Karpas-422 (cell line): Measurements from ENCODE around the gene SPACA5. TPM values are rescaled to one million over a fixed set of nuclear protein-coding genes. Genes with fewer than 3 reads are reported as not detected.

Experiments
- DNase-seq: peaks from one replicate; pipeline ENCODE4 v3.0.0-alpha.2; 2015
- H2AFZ ChIP-seq: fragments of 200-600 bp; sonication (generic); 2 replicates; pipeline ENCODE4 v1.6.1; 2014; ENCODE audit warnings: antibody characterized with exemption, low read length, mixed read lengths
- H3K27ac ChIP-seq: fragments of 200-600 bp; sonication (generic); 2 replicates; pipeline ENCODE4 v1.5.1; 2014; ENCODE audit warnings: mild to moderate bottlenecking, low read length, moderate library complexity
- H3K27me3 ChIP-seq: fragments of 200-600 bp; sonication (generic); 2 replicates; pipeline ENCODE4 v1.6.1; 2014; ENCODE audit warnings: low read length, mixed read lengths
- H3K36me3 ChIP-seq: fragments of 200-600 bp; sonication (generic); 2 replicates; pipeline ENCODE4 v1.6.1; 2014; ENCODE audit warnings: low read length, mixed read lengths; ENCODE audit not compliant: insufficient read depth
- H3K4me1 ChIP-seq: fragments of 200-600 bp; sonication (generic); 2 replicates; pipeline ENCODE4 v1.6.1; 2014; ENCODE audit warnings: mild to moderate bottlenecking, low read length, mixed read lengths
- H3K4me2 ChIP-seq: fragments of 200-600 bp; sonication (generic); 2 replicates; pipeline ENCODE4 v1.6.1; 2014; ENCODE audit warnings: low read length, low read depth, mild to moderate bottlenecking; ENCODE audit not compliant: poor library complexity, severe bottlenecking
- H3K4me3 ChIP-seq: fragments of 200-600 bp; sonication (generic); 2 replicates; pipeline ENCODE4 v1.5.1; 2014; ENCODE audit warnings: mild to moderate bottlenecking, antibody characterized with exemption, low read length, mixed read lengths
- H3K79me2 ChIP-seq: fragments of 200-600 bp; sonication (generic); 2 replicates; pipeline ENCODE4 v1.6.1; 2014; ENCODE audit warnings: mild to moderate bottlenecking, low read length, mixed read lengths
- H3K9ac ChIP-seq: fragments of 200-600 bp; sonication (generic); 2 replicates; pipeline ENCODE4 v1.6.0; 2014; ENCODE audit warnings: low read length
- H3K9me2 ChIP-seq: fragments of 200-600 bp; sonication (generic), shearing (Covaris generic); replicated peaks from 2 replicates; pipeline ENCODE4 v1.6.0; 2014; ENCODE audit warnings: mild to moderate bottlenecking, low read length, moderate library complexity; ENCODE audit not compliant: insufficient read depth
- H3K9me3 ChIP-seq: fragments of 300-700, 200-600 bp; sonication (generic); 2 replicates; pipeline ENCODE4 v1.6.1; 2014; ENCODE audit warnings: low read length, mixed read lengths
- H4K20me1 ChIP-seq: fragments of 200-600 bp; sonication (generic); 2 replicates; pipeline ENCODE4 v1.6.1; 2014; ENCODE audit warnings: mild to moderate bottlenecking, antibody characterized with exemption, low read length, low read depth; ENCODE audit not compliant: insufficient read depth
- total RNA-seq: library from RNA; depleted of rRNA; stranded (reverse); fragments of >200 nt; shearing (Covaris generic); gene quantifications from 2 replicates; pipeline ENCODE4 v1.2.3, GENCODE V29; 2014; ENCODE audit warnings: low replicate concordance

The SPACA5 gene
- total RNA-seq, 1 experiment from 2014 or later, result not detected

DNA sequence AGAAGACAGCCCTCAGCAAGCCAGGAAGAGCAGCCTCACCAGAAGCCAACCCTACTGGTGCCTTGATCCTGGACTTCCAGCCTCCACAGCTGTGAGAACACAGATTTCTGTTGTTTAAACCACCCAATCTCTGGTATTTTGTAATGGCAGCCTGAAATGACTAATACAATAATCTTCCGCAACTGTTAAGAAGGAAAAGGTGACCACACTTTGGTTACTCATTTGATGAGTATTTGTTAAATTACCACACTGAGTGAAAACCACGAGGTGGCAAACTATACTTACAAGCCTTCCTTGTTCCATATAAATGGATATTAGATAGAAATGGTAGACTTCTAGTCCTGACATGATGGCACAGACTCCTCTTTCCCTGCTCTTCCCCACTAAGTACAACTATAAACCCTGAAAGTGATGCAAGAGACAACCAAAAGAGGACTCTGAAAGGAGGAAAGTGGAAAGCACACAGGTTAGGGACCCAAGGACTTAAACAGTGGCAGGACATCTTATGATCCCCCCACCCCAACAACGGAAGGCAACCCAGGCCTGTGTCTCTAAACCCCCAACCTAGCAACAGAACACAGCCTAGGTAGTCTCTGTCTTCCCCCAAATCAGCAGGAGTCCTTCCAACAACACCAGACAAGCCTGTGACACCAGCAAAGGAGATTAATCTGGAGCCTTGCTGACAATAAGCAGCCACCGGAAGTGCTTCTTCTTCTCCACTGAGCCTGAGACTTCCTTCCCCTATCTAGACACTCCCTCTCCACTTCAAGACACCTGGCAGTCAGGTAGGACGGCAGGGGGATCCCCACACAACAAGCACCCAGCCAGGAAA lies 15.3 kb upstream of the SPACA5 start:
- Histone ChIP-seq H3K27ac (no peak overlapping the region), H3K9me3 (peaks cover 37% of the 10 kb centered on the region), H3K4me2 (no peak overlapping the region), H3K79me2 (peaks cover 34% of the 10 kb centered on the region), H3K36me3 (peaks cover 62% of the 10 kb centered on the region), H3K9me2 (no peaks in the 10 kb centered on the region), H4K20me1 (no peaks in the 10 kb centered on the region), H3K9ac (no peak overlapping the region), H2AFZ (no peak overlapping the region), H3K4me3 (no peak overlapping the region), H3K4me1 (no peaks in the 10 kb centered on the region), H3K27me3 (no peaks in the 10 kb centered on the region)
- DNase-seq, result no peak

DNA sequence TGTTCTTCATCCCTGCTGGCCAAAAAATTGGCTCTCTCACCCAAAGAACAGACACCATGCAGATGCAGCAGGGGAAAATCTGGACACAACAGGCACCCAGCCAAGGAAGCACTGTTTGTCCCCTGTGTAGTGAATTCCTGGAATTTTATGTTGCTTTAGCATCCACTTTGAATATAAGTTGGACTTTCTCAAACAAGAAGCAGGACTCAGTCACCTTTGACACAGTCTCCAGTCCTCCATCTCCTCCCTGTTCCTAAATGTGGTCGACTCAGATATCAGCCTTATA lies 14.8 kb upstream of the SPACA5 start:
- Histone ChIP-seq H3K27ac (no peak overlapping the region), H3K4me2 (no peak overlapping the region), H3K4me3 (no peak overlapping the region), H3K79me2 (peaks cover 37% of the 10 kb centered on the region), H3K36me3 (peaks cover 64% of the 10 kb centered on the region), H3K9ac (no peak overlapping the region), H3K9me2 (no peaks in the 10 kb centered on the region), H3K4me1 (no peaks in the 10 kb centered on the region), H4K20me1 (no peaks in the 10 kb centered on the region), H3K9me3 (peaks cover 37% of the 10 kb centered on the region), H2AFZ (no peak overlapping the region), H3K27me3 (no peaks in the 10 kb centered on the region)
- no peak for DNase-seq

DNA sequence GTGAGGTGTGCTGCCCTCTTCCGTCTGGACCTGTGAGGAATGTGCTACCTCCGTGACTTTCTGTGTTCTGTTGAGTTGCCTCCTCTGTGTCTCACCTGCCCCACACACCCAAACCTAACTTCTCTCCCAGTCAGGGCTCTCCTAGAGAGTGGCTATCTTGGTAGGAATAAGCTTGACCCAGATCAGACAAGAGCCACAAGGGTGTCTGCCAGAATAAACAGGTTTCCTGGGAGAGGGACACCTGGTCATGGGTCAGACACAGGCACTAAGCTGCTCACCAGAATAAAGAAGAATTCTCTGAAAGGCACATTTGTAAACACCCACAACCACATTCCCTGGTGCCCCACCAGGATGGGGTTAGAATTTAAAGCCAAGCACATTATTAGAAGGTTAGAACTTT lies 14.1 kb upstream of the SPACA5 start:
- H3K9ac ChIP-seq, result no peak overlapping the region
- H3K9me2 ChIP-seq, result no peaks in the 10 kb centered on the region
- H3K9me3 ChIP-seq, result peaks cover 31% of the 10 kb centered on the region
- no peaks in the 10 kb centered on the region for H3K4me1 ChIP-seq
- peaks cover 37% of the 10 kb centered on the region for H3K79me2 ChIP-seq
- no peak for DNase-seq
- no peak overlapping the region for H3K4me3 ChIP-seq
- H3K27me3 ChIP-seq, result no peaks in the 10 kb centered on the region
- H2AFZ ChIP-seq, result no peak overlapping the region
- H4K20me1 ChIP-seq, result no peaks in the 10 kb centered on the region
- H3K4me2 ChIP-seq, result no peak overlapping the region
- H3K36me3 ChIP-seq, result peaks cover 60% of the 10 kb centered on the region
- H3K27ac ChIP-seq, result no peak overlapping the region

DNA sequence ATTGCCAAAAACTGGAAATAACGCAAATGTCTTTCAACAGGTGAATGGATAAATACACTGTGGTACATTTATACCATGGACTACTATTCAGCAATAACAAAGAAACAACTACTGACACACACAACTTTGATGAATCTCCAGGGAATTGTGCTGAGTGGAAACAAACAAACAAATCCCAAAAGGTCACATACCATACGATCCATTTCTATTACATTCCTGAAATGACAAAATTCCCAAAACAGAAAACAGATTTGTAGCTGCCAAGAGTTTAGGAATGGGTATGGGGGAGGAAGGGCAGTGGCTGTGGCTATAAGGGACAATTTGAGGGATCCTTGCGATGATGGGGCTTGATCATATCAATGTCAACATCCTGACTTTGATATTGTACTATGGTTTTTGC lies 5.5 kb upstream of the SPACA5 start:
- H2AFZ ChIP-seq, result no peak overlapping the region
- no peak overlapping the region for H3K27ac ChIP-seq
- peaks cover 9% of the 10 kb centered on the region for H3K4me1 ChIP-seq
- H3K4me3 ChIP-seq, result no peak overlapping the region
- no peak overlapping the region for H3K9ac ChIP-seq
- no peaks in the 10 kb centered on the region for H3K9me2 ChIP-seq
- H3K27me3 ChIP-seq, result no peaks in the 10 kb centered on the region
- no peaks in the 10 kb centered on the region for H4K20me1 ChIP-seq
- no peak for DNase-seq
- peaks cover 38% of the 10 kb centered on the region for H3K79me2 ChIP-seq
- peaks cover 32% of the 10 kb centered on the region for H3K36me3 ChIP-seq
- peaks cover 14% of the 10 kb centered on the region for H3K9me3 ChIP-seq
- H3K4me2 ChIP-seq, result no peak overlapping the region

DNA sequence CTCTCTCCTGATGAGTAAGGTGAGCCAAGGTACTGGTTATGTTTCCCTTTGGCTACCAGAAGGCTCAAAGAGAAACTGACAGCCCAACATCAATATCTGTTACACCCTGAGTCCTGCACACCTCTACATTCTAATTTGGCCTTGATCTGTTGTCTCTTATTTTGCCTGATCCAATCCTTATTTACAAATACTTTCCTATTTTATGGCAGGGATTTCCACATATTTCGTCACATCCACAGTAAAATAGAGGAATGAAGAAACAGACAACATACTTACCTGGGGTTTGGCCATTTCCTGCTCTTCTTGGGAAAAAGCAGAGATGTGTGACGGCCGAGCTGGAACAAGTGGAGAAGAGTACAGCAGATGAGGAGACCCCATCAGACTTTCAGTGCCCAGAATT lies 4.5 kb upstream of the SPACA5 start:
- no peak overlapping the region for H3K27ac ChIP-seq
- H3K4me3 ChIP-seq, result peak overlapping the region; percentile 71; the same call in 1 of the 2 replicates
- H3K9me3 ChIP-seq, result peaks cover 14% of the 10 kb centered on the region
- no peaks in the 10 kb centered on the region for H3K27me3 ChIP-seq
- peaks cover 22% of the 10 kb centered on the region for H3K36me3 ChIP-seq
- peaks cover 9% of the 10 kb centered on the region for H3K4me1 ChIP-seq
- no peak overlapping the region for H2AFZ ChIP-seq
- no peak for DNase-seq
- H4K20me1 ChIP-seq, result no peaks in the 10 kb centered on the region
- H3K79me2 ChIP-seq, result peaks cover 32% of the 10 kb centered on the region
- H3K9ac ChIP-seq, result no peak overlapping the region
- H3K4me2 ChIP-seq, result peak overlapping the region; percentile 64
- no peaks in the 10 kb centered on the region for H3K9me2 ChIP-seq

DNA sequence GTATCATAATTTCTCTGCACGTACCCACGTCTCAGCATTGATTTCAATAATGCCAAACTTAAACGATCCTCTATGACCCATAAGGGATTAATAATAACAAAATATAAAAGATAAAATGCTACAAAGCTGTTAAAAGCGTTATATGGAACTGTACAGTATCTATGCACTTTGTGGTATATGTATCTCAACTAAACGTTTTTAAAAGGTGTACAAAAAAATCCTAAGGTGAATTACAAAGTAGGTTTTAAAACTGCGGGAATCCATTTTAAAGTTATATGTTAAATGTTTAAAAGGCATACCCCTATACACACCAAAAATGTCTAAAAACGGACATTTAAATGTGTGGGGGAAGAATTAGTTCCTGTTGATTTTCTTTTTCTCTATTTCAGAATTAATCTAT lies 3.9 kb upstream of the SPACA5 start:
- peak overlapping the region; percentile 64 for H3K4me2 ChIP-seq
- peaks cover 9% of the 10 kb centered on the region for H3K4me1 ChIP-seq
- peak overlapping the region; percentile 72; the same call in 1 of the 2 replicates for H3K9ac ChIP-seq
- no peaks in the 10 kb centered on the region for H3K9me2 ChIP-seq
- H3K36me3 ChIP-seq, result peaks cover 22% of the 10 kb centered on the region
- H3K27ac ChIP-seq, result peak overlapping the region; percentile 46; the same call in 1 of the 2 replicates
- no peaks in the 10 kb centered on the region for H4K20me1 ChIP-seq
- H3K79me2 ChIP-seq, result peaks cover 32% of the 10 kb centered on the region
- no peak overlapping the region for H2AFZ ChIP-seq
- no peak for DNase-seq
- peak overlapping the region; percentile 71 for H3K4me3 ChIP-seq
- H3K27me3 ChIP-seq, result no peaks in the 10 kb centered on the region
- peaks cover 14% of the 10 kb centered on the region for H3K9me3 ChIP-seq

DNA sequence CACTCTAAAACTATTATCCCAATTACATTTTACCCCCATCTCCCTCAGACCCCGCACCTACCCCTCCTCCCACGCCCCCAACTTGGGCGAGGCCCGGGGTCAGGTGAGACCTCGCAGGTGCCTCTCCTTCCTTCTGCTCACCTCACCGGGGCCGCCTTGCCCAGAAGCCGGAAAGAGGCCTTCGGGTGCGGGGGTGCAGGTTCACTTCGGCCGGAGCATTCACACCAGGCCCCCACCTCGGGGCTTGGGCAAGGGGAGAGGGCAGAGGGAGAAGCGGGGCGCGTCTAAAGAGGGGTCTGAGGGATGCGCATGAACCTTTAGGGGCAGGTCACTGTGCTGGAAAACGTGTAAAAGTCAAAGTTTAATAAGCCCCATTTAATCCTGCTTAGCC lies 3.4 kb upstream of the SPACA5 start:
- Histone ChIP-seq H3K4me3 (peak overlapping the region; percentile 71), H3K36me3 (peaks cover 22% of the 10 kb centered on the region), H3K27me3 (no peaks in the 10 kb centered on the region), H3K4me1 (peaks cover 9% of the 10 kb centered on the region), H3K27ac (peak overlapping the region; percentile 46), H3K4me2 (peak overlapping the region; percentile 64), H4K20me1 (no peaks in the 10 kb centered on the region), H3K9me2 (no peaks in the 10 kb centered on the region), H3K9me3 (peaks cover 14% of the 10 kb centered on the region), H2AFZ (no peak overlapping the region), H3K9ac (peak overlapping the region; percentile 72), H3K79me2 (peaks cover 32% of the 10 kb centered on the region)
- DNase-seq, result peak; percentile 57

DNA sequence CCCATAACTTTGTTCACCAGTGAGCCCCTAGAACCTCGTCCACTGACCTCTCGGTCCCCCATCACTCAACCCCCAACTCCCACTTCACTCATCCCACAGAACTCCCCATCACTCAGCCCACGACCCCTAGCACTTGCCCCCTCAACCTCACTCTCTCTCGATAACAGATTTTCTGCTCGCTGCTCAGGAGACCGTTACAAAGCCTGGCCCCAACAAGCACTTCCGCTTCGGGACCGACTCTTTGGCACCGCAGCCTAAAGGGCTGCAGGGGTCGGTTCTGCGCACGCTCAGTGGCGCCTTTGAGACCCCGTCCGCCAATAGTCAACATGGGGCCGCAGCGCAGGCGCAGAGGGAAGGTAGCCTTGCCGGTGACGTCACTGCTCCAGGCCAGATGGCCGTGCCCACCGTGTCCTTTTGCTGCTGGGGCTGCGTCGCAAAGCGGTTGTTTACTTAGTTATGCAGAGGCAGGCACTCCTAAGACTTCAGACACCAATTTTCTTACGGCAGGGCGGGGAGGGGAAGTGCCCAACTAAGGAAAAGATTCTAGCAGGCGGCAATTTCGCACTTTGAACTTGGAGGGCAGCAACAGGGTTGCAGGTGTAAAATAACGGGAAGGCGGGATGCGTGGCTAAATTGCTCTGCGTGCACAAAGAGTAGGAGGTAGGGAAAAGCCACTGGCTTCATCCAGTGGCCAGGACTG lies 2.9 kb upstream of the SPACA5 start, which contains the start of gene ZNF182:
TSS of gene ZNF182 (minus strand) at position 232 of the 700 bp plus-strand sequence. CDS start 1,380 bp downstream, outside the sequence.
- Histone ChIP-seq H3K36me3 (peaks cover 22% of the 10 kb centered on the region), H4K20me1 (no peaks in the 10 kb centered on the region), H2AFZ (no peak within 1 kb of the TSS), H3K4me3 (peak within 1 kb of the TSS; percentile 71), H3K9ac (peak within 1 kb of the TSS; percentile 72), H3K27me3 (no peaks in the 10 kb centered on the region), H3K9me2 (no peaks in the 10 kb centered on the region), H3K4me2 (peak within 1 kb of the TSS; percentile 64), H3K4me1 (peaks cover 9% of the 10 kb centered on the region), H3K79me2 (peaks cover 32% of the 10 kb centered on the region), H3K27ac (peak within 1 kb of the TSS; percentile 46), H3K9me3 (peaks cover 14% of the 10 kb centered on the region)
- peak; percentile 97 for DNase-seq
